HG02759 (cell line): ENCODE results near the gene C19orf81.
"Not testable (repeated sequence)": the region's sequence is repeated elsewhere in the genome, so short reads cannot be mapped to it uniquely, and the experiment has no call there.

Experiments used
- ATAC-seq: cut with Tn5 transposase; IDR thresholded peaks from one replicate; pipeline ENCODE4 v1.9.1; 2021; ENCODE audit warnings: mild to moderate bottlenecking, moderate library complexity; ENCODE audit not compliant: unreplicated experiment

The C19orf81 gene

GRCh38 chr19:50649433-50650391 is at the start of gene C19orf81:
Gene C19orf81, plus strand, starts transcription at chr19:50649445. Its CDS starts 0 bp downstream, at chr19:50649445.
- ATAC-seq: no peak

DNA sequence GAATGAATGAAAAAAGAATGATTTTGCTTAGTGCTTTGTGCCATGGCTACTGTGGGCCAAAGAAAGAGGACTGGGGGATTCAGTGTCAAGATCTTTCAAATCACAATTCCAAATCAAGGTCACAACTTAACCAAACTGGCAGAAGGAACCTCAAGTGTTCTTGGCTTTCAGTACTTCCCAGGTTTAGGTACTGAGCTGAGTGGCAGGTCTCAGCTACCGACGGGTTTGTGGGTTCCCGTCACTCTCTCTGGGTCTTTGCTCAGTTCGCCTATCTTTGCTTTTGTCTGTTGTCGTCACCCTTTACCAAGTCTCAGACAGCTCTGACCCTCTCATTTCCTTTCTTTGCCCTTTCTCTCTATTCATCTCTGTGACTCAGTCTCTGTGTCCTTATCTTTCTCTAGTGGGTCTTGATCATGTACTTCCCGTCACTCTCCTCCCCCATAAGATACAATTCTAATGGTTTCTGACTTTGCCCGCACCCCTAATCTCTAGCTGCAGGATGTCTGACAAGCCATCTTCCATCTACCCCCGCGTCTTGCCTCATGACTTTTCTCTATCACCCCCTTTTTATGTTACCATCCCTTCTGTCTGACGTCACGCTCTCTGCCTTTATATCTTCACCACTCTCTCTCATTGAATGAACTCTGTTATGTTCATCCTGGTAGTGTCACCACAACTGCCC is 47.7 kb upstream of the C19orf81 start:
- no peak for ATAC-seq

- no peak for ATAC-seq
Measured at GRCh38 chr19:50602089-50602422, 47.2 kb upstream of the C19orf81 start.

- no peak for ATAC-seq
Measured at GRCh38 chr19:50602496-50602895, 46.7 kb upstream of the C19orf81 start.

GRCh38 chr19:50602935-50603334 is 46.3 kb upstream of the C19orf81 start:
- no peak for ATAC-seq

GRCh38 chr19:50604264-50605073 is 44.8 kb upstream of the C19orf81 start:
- ATAC-seq: not testable (repeated sequence)

DNA sequence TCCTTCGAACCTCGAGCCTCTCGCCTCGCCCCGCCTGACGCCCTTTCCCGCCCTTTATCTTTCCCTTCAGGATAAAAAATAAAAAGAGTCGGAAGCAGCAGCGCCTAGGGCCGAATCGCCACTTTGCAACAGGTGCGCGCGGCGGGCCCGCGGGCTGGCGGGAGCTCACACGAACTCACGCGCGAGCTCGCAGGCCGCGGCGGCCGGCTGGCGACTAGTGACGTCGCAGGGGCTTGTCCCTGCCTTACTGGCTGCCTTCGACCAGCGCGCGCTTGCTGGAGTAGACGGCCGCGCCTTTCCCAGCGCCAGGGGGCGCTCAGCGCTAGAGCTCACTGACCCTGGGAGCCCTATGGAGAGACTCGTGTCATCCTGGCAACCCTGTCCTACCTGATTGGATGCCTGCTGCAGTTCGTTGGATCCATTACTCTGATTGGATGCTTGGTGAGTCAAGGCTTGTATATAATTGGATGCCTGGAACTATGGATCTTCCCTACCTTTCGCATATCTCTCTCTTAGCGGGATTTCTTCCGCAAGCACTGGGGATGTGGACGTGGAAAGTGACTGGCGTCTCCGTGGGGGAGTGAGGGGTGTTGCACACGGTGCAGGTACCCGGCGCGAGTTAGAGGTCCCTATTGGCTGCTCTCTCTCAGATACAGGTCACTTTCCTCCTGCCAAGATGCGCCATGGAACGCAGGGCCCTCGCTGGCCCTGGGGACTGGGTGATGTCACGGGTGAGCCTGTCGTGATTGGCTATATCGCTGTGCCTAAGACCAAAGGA is 43.0 kb upstream of the C19orf81 start:
- not testable (repeated sequence) for ATAC-seq

GRCh38 chr19:50607388-50607787 is 41.9 kb upstream of the C19orf81 start:
- no peak for ATAC-seq

DNA sequence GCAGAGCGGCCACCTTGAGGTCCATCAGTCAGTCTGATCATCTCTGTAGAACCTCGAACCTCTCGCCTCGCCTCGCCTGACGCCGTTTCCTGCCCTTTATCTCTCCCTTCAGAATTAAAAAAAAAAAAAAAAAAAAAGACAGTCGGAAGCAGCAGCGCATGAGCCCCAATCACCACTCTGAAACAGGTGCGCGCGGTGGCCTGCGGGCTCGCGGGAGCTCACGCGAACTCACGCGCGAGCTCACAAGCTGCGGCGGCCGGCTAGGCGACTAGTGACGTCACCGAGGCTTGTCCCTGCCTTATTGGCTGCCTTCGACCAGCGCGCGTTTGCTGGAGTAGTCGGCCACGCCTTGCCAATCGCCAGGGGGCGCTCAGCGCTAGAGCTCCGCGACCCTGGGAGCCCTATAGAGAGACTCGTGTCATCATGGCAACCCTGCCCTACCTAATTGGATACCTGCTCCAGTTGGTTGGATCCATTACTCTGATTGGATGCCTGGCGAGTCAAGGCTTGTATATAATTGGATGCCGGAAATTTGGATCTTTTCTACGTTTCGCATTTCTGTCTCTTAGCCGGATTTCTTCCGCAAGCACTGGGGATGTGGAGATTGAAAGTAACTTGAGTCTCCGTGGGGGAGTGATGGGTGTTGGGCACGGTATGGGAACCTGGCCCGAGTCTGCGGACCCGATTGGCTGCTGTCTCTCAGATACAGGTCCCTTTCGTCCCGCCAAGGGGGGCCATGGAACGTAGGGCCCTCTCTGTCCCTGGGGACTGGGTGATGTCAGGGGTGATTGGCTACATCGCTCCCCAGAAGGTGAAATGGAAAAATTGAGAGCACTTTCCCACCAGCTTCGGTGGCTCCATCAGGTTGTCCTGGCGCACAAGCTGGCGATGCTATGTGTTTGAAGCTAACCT is 41.1 kb upstream of the C19orf81 start:
- no peak for ATAC-seq

DNA sequence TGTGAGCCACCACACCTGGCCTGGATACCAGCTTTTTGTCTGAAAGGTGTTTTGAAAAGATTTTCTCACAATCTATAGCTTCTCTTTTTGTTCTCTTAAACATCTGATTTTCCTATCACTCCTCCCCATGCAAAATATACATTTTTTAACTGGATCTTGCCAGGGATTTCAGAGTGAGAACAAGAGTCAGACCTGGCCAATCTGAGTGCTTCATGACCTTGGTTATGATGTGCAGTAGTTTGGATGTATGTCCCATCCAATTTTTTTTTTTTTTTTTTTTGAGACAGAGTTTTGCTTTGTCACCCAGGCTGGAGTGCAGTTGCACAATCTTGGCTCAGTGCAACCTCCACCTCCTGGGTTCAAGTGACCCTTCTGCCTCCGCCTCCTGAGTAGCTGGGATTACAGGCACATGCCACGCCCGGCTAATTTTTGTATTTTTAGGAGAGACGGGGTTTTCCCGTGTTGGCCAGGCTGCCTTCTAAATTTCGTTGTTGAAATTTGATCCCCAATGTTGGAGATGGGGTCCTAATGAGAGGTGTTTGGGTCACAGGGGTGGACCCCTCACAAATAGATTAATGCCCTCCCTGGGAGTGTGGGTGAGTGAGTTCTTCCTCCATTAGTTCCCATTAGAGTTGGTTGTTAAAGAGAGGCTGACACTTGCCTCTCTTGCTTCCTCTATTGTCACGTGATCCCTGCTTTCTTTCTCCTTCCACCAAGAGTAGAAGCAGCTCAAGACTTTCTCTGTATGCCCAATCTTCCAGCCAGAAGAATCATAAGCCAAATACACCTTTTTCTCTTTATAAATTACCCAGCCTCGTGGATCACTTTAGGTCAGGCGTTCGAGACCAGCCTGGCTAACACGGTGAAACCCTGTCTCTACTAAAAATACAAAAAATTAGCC is 36.5 kb upstream of the C19orf81 start:
- ATAC-seq: not testable (repeated sequence)

- ATAC-seq: not testable (repeated sequence)
Measured at GRCh38 chr19:50618379-50618778, 30.9 kb upstream of the C19orf81 start.

GRCh38 chr19:50619184-50619583 is 30.1 kb upstream of the C19orf81 start:
- ATAC-seq: not testable (repeated sequence)

DNA sequence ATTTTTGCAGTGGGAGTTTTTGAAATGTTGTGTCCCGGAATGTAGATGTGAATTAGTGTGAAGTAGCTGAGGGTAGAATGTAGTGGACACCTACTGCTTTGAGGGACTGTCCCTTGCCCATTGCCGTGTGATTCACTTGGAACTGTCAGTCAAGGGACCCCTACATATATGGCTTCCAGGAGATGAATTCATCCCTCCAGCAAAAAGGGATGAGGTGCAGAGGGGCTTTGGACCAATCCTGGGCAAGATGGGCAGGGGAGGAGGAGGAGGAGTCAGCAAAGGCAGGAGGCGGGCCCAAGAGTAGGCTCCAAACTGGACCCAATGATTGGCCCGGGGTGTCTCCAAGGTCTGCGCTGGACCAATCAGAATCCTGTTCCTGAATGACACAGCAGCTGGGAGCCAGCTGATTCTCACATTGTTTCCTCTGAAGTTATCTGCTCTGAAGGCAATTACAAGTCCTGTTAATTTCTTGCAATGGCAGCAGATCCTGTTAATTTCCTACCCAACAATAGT is 28.8 kb upstream of the C19orf81 start:
- ATAC-seq: not testable (repeated sequence)

- ATAC-seq: no peak
Measured at GRCh38 chr19:50624949-50625600, 24.2 kb upstream of the C19orf81 start.

DNA sequence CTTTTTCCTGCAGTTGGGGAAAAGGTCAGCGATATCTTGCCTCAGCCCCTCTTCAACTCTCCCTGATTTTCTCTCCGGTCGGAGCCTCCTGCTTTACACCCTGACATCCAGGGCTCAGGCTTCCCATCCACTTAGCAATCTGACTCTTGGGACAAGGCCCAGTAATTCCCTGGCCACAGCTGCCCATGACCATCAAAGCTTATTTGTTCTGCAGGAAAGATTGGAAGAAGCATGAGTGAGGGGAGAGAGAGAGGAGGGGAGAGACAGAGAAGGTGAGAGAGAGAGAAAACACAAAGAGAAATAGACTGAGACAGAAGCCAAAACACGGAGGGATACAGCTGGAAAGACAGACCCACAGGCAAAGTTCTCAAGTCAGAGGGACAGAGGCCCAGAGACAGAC is 23.2 kb upstream of the C19orf81 start:
- ATAC-seq: no peak

GRCh38 chr19:50626795-50627194 is 22.4 kb upstream of the C19orf81 start:
- ATAC-seq: no peak

DNA sequence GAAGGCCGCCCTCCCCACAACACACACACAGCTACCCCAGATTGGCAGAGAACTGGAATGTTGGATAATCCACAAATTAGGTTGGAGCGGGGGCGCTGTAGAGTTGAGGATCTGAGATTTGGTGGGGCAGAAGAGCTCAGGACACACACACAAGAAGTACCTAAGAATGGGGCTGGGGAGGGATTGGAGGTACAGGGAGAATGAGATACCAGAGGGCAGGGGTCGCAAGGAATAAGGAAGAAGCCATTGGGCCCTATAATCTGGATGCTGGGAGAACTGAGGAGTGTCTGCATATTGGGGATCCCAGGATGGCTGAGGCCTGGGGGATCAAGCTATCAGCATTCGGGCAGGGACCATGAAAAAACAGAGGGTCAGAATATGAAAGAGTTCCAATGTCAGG is 21.1 kb upstream of the C19orf81 start:
- ATAC-seq: no peak

DNA sequence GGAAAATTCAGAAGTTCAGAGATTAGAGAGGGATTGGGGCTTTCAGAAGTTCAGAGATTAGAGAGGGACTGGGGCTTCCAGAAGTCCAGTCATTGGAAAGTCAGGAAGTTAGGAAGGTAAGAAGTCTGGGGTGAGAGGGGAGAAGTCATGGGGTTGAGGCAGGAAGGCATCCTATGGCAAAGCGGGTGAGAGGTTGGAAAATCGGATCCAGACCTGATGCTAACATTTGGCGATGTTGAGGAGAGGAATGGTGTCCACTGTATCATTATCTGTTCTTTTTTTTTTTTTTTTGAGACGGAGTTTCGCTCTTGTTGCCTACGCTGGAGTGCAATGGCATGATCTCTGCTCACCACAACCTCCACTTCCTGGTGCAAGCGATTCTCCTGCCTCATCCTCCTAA is 20.7 kb upstream of the C19orf81 start:
- ATAC-seq: no peak
